Mesenteric fat pad (tissue), 1 donor: ENCODE data around the gene SMPD3. TPM values are rescaled to one million over a fixed set of nuclear protein-coding genes. Genes with fewer than 3 reads are reported as not detected.

Experiments used
- DNase-seq: peaks from one replicate; pipeline ENCODE4 v3.0.0-alpha.2; 2020; ENCODE audit warnings: low spot score
- total RNA-seq: library from RNA; stranded (reverse); fragmentation: NEBNext Ultra II Directional; extraction: Animal tissue kit (Norgen Biotek cat#: 25700); gene quantifications from one replicate; pipeline ENCODE4 v1.2.1, GENCODE V29; 2021
- donor health status: DM: yes; HTN: yes; CAD: no.

Gene SMPD3
- total RNA-seq, 1 donor from 2014 or later = 0.58 TPM

GRCh38 chr16:68406458-68407152 is 41.7 kb downstream of the SMPD3 start:
- no peak for DNase-seq

GRCh38 chr16:68404736-68405345 is 43.5 kb downstream of the SMPD3 start:
- DNase-seq = no peak

- no peak for DNase-seq
These were observed 44.6 kb downstream of the SMPD3 start for GRCh38 chr16:68403704-68404103.

GRCh38 chr16:68403177-68403576 is 45.1 kb downstream of the SMPD3 start:
- no peak for DNase-seq

- DNase-seq = no peak
These were observed 45.6 kb downstream of the SMPD3 start for GRCh38 chr16:68402748-68403040.

GRCh38 chr16:68401871-68402747 is 46.2 kb downstream of the SMPD3 start:
- no peak for DNase-seq

- DNase-seq = no peak
These were observed 47.3 kb downstream of the SMPD3 start for GRCh38 chr16:68400924-68401460.

GRCh38 chr16:68400083-68400923 is 48.0 kb downstream of the SMPD3 start:
- DNase-seq = no peak

GRCh38 chr16:68399456-68399855 is 48.9 kb downstream of the SMPD3 start:
- DNase-seq = no peak

GRCh38 chr16:68397710-68398201 is 50.6 kb downstream of the SMPD3 start:
- no peak for DNase-seq

- no peak for DNase-seq
These were observed 51.8 kb downstream of the SMPD3 start for GRCh38 chr16:68396481-68396880.

GRCh38 chr16:68395815-68396214 is 52.5 kb downstream of the SMPD3 start:
- no peak for DNase-seq

- DNase-seq = no peak
These were observed 53.0 kb downstream of the SMPD3 start for GRCh38 chr16:68395167-68395786.

- no peak for DNase-seq
These were observed 55.0 kb downstream of the SMPD3 start for GRCh38 chr16:68393333-68393732.

- no peak for DNase-seq
These were observed 58.4 kb downstream of the SMPD3 start for GRCh38 chr16:68389750-68390371.

GRCh38 chr16:68389006-68389405 is 59.3 kb downstream of the SMPD3 start:
- no peak for DNase-seq

GRCh38 chr16:68388124-68388523 is 60.2 kb downstream of the SMPD3 start:
- DNase-seq = no peak

GRCh38 chr16:68387301-68387700 is 61.0 kb downstream of the SMPD3 start:
- DNase-seq = no peak

GRCh38 chr16:68386628-68387027 is 61.7 kb downstream of the SMPD3 start:
- DNase-seq = no peak

- no peak for DNase-seq
These were observed 62.9 kb downstream of the SMPD3 start for GRCh38 chr16:68385371-68385770.
